B cell (primary cell): ENCODE results near the gene ODR4. TPM values are rescaled to one million over a fixed set of nuclear protein-coding genes. Genes with fewer than 3 reads are reported as not detected.

ENCODE experiments used
- ATAC-seq: fragments of 200-7000 bp; cut with Tn5 transposase; one replicate; pipeline ENCODE4 v1.10.0; 2021; ENCODE audit warnings: low read depth, mild to moderate bottlenecking, moderate number of reproducible peaks, moderate library complexity
- CTCF ChIA-PET: fragments of 350-600 bp; sonication (Branson Sonifier 250); formaldehyde crosslinking; loops from one replicate; lab custom pipeline; 2021; ENCODE audit warnings: antibody characterized with exemption, inconsistent platforms; lab: Charles Lee
- POLR2A ChIA-PET: fragments of 350-600 bp; sonication (Branson Sonifier 250); formaldehyde crosslinking; loops from one replicate; lab custom pipeline; 2021; ENCODE audit warnings: antibody characterized with exemption; lab: Charles Lee
- DNase-seq: peaks from one replicate; pipeline ENCODE4 v3.0.0; 2013
- H2AFZ ChIP-seq: 2 replicates; pipeline ENCODE4 v1.6.1; 2012; ENCODE audit warnings: mild to moderate bottlenecking, low read depth, low read length; ENCODE audit not compliant: insufficient read depth, poor library complexity, severe bottlenecking
- H3K27ac ChIP-seq, 2 donors: 1 replicate in 1 of 2; 2 replicates in 1 of 2; pipeline ENCODE4 v1.5.1; 2012 to 2013; ENCODE audit warnings: low read length in 2 of 2, mild to moderate bottlenecking in 2 of 2, moderate library complexity in 1 of 2
- H3K27me3 ChIP-seq, 4 experiments: fragments of 200-600 bp in 1 of 4; sonication (generic) in 1 of 4; replicated peaks in 1 of 4; 1 replicate in 2 of 4; 2 replicates in 2 of 4; pipeline versions ENCODE4 v1.6.1 to v1.7.0; 2013 to 2016; ENCODE audit warnings: low read length in 3 of 4, mild to moderate bottlenecking in 2 of 4, mixed read lengths in 1 of 4, moderate library complexity in 1 of 4; ENCODE audit not compliant: insufficient read depth in 4 of 4, control insufficient read depth in 3 of 4; ENCODE audit errors: control extremely low read depth in 1 of 4
- H3K36me3 ChIP-seq, 2 experiments: replicated peaks in 1 of 2; 1 replicate in 1 of 2; 2 replicates in 1 of 2; pipeline versions ENCODE4 v1.6.1 to v1.7.1; 2013; ENCODE audit warnings: low read length in 1 of 2; ENCODE audit not compliant: insufficient read depth in 2 of 2, control insufficient read depth in 1 of 2; ENCODE audit errors: control extremely low read depth in 1 of 2, extremely low read depth in 1 of 2
- H3K4me1 ChIP-seq, 2 donors: fragments of 200-600 bp in 1 of 2; sonication (generic) in 1 of 2; 1 replicate in 1 of 2; 2 replicates in 1 of 2; pipeline versions ENCODE4 v1.5.1 to v1.6.1; 2013 to 2017; ENCODE audit warnings: low read length in 2 of 2; ENCODE audit not compliant: control insufficient read depth in 2 of 2, insufficient read depth in 2 of 2
- H3K4me2 ChIP-seq: replicated peaks from 2 replicates; pipeline ENCODE3; 2012; ENCODE audit warnings: mild to moderate bottlenecking, low read depth, low read length; ENCODE audit not compliant: poor library complexity, severe bottlenecking
- H3K4me3 ChIP-seq, 5 experiments: fragments of 200-600 bp in 1 of 5; sonication (generic) in 1 of 5; 1 replicate in 3 of 5; 2 replicates in 2 of 5; pipeline versions ENCODE4 v1.5.1 to v1.7.0; 2011 to 2016; ENCODE audit warnings: low read length in 4 of 5, mild to moderate bottlenecking in 4 of 5, low read depth in 2 of 5, control low read depth in 1 of 5, moderate library complexity in 1 of 5; ENCODE audit not compliant: insufficient read depth in 1 of 5; ENCODE audit errors: control extremely low read depth in 1 of 5, extremely low read depth in 1 of 5
- H3K79me2 ChIP-seq: fragments of 200-600 bp; sonication (generic); one replicate; pipeline ENCODE4 v1.6.0; 2016; ENCODE audit warnings: low read length; ENCODE audit not compliant: control insufficient read depth, insufficient read depth
- H3K9ac ChIP-seq: fragments of 200-600 bp; sonication (generic); 2 replicates; pipeline ENCODE4 v1.6.1; 2017; ENCODE audit warnings: mild to moderate bottlenecking, low read length, moderate library complexity
- H3K9me3 ChIP-seq, 3 donors: one replicate each; pipeline versions ENCODE4 v1.6.1 to v1.7.1; 2013; ENCODE audit warnings: low read length in 2 of 3; ENCODE audit not compliant: control insufficient read depth in 2 of 3, insufficient read depth in 1 of 3; ENCODE audit errors: control extremely low read depth in 1 of 3
- H4K20me1 ChIP-seq: 2 replicates; pipeline ENCODE4 v1.6.0; 2012; ENCODE audit warnings: mild to moderate bottlenecking, low read length; ENCODE audit not compliant: insufficient read depth, control insufficient read depth, poor library complexity, severe bottlenecking
- H3K27ac Mint-ChIP-seq: one replicate; pipeline ENCODE4 v1.8.0; 2021; ENCODE audit warnings: mixed read lengths
- H3K27me3 Mint-ChIP-seq: one replicate; pipeline ENCODE4 v1.8.0; 2021; ENCODE audit warnings: mixed read lengths
- H3K4me1 Mint-ChIP-seq: one replicate; pipeline ENCODE4 v1.8.0; 2021; ENCODE audit warnings: mixed read lengths
- H3K4me3 Mint-ChIP-seq: one replicate; pipeline ENCODE4 v1.8.0; 2021; ENCODE audit warnings: mixed read lengths
- H3K9me3 Mint-ChIP-seq: one replicate; pipeline ENCODE4 v1.8.0; 2022; ENCODE audit warnings: mixed read lengths; ENCODE audit not compliant: insufficient read depth
- EZH2 ChIP-seq: IDR thresholded peaks from 2 replicates; pipeline ENCODE4 v1.6.1; 2012; ENCODE audit warnings: borderline replicate concordance, low read depth, mild to moderate bottlenecking, moderate library complexity, low read length; ENCODE audit not compliant: insufficient read depth, poor library complexity, severe bottlenecking
- WGBS: methylation state at CpG from one replicate; pipeline ENCODE4 v1.1.5; 2013; ENCODE audit warnings: missing lambda C conversion rate; ENCODE audit not compliant: insufficient coverage; 5-methylcytosine and 5-hydroxymethylcytosine counted together
- intact Hi-C: fragments of 100-400 bp; cut with micrococcal nuclease; formaldehyde crosslinking; loops from one replicate; pipeline ENCODE4 v1.10.0; 2022
- polyA plus RNA-seq: library from polyadenylated mRNA; depleted of rRNA; stranded (reverse); fragments of >200 nt; gene quantifications from 2 replicates; pipeline ENCODE4 v1.2.3, GENCODE V29; 2012
- total RNA-seq, 2 donors: library from RNA; stranded (reverse); fragments of 120-200 nt in 1 of 2; gene quantifications; 1 replicate in 1 of 2; 2 replicates in 1 of 2; pipeline versions ENCODE4 v1.2.3 to v1.2.4, GENCODE V29; 2013 to 2022
- TF ChIP-seq, protein P1 (sequence below): fragments of 200-600 bp; IDR thresholded peaks from one replicate; pipeline ENCODE4 v1.8.0; 2022; ENCODE audit warnings: antibody characterized with exemption, mild to moderate bottlenecking

Gene ODR4
- total and polyA plus RNA-seq, 2 donors (not counting 1 experiment from before 2014, with no cell fraction given) = 6.6 to 15.0 TPM

- Mint-ChIP-seq H3K9me3 (no peaks in the 10 kb centered on the region), H3K4me3 (no peak overlapping the region), H3K27me3 (no peaks in the 10 kb centered on the region), H3K27ac (no peak overlapping the region), H3K4me1 (no peaks in the 10 kb centered on the region)
- no peaks in the 10 kb centered on the region for H3K4me1 ChIP-seq
- CTCF ChIA-PET = no interaction called here
- peaks cover 4 to 20% of the 10 kb centered on the region in 2 experiments for H3K36me3 ChIP-seq
- no peak for ATAC-seq
- no peak overlapping the region for H3K4me2 ChIP-seq
- H4K20me1 ChIP-seq = no peaks in the 10 kb centered on the region
- TF ChIP-seq EZH2 = no peak
- TF ChIP-seq, protein P1, sequence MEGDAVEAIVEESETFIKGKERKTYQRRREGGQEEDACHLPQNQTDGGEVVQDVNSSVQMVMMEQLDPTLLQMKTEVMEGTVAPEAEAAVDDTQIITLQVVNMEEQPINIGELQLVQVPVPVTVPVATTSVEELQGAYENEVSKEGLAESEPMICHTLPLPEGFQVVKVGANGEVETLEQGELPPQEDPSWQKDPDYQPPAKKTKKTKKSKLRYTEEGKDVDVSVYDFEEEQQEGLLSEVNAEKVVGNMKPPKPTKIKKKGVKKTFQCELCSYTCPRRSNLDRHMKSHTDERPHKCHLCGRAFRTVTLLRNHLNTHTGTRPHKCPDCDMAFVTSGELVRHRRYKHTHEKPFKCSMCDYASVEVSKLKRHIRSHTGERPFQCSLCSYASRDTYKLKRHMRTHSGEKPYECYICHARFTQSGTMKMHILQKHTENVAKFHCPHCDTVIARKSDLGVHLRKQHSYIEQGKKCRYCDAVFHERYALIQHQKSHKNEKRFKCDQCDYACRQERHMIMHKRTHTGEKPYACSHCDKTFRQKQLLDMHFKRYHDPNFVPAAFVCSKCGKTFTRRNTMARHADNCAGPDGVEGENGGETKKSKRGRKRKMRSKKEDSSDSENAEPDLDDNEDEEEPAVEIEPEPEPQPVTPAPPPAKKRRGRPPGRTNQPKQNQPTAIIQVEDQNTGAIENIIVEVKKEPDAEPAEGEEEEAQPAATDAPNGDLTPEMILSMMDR = no peak
- no peaks in the 10 kb centered on the region for H3K79me2 ChIP-seq
- H3K9ac ChIP-seq = no peak overlapping the region
- no peak overlapping the region for H2AFZ ChIP-seq
- no peak overlapping the region for H3K27ac ChIP-seq
- no peak overlapping the region for H3K4me3 ChIP-seq
- intact Hi-C loops = no loop called here
- POLR2A ChIA-PET = no interaction called here
- DNase-seq = no peak
- no peaks in the 10 kb centered on the region for H3K9me3 ChIP-seq
- no peaks in the 10 kb centered on the region for H3K27me3 ChIP-seq
Measured at GRCh38 chr1:186420311-186420710, 44.7 kb downstream of the ODR4 start.

DNA sequence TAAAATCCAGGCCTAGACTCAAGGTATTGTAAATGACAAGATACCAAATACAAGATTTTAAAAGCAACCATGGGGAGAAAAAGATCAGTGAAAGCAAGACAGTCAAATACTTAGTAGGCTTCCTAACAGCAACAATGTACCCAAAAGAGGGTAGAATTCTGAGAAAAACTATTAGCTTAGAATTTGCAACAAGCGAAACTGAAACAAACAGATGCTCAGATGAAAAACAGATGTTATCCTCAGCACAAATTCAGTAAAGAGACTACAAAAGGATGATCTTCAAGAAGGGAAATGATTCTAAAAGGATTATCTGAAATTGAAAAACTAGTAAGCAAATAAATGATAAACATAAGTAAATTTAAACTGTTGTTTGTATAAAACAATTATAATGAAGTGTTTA is 45.3 kb downstream of the ODR4 start:
- Mint-ChIP-seq H3K4me3 (no peak overlapping the region), H3K27me3 (no peaks in the 10 kb centered on the region)

More for the DNA sequence above, 45.3 kb downstream of the ODR4 start:
- no peak overlapping the region for H2AFZ ChIP-seq
- intact Hi-C loops = no loop called here
- POLR2A ChIA-PET = no interaction called here
- no peak overlapping the region for H3K9ac ChIP-seq
- H3K4me3 ChIP-seq = no peak overlapping the region
- no peak overlapping the region for H3K27ac ChIP-seq
- no CpG with 5 or more reads among the region's 1 CpG for WGBS
- H3K27me3 ChIP-seq = no peaks in the 10 kb centered on the region
- CTCF ChIA-PET = no interaction called here
- TF ChIP-seq, protein P1 = no peak
- no peak for TF ChIP-seq EZH2
- H3K4me2 ChIP-seq = no peak overlapping the region
- no peak overlapping the region for H3K27ac Mint-ChIP-seq
- no peaks in the 10 kb centered on the region for H3K4me1 Mint-ChIP-seq
- H3K4me1 ChIP-seq = no peaks in the 10 kb centered on the region
- H3K79me2 ChIP-seq = no peaks in the 10 kb centered on the region
- DNase-seq (no peak), ATAC-seq (no peak)
- no peaks in the 10 kb centered on the region for H4K20me1 ChIP-seq
- no peaks in the 10 kb centered on the region for H3K9me3 Mint-ChIP-seq
- peaks cover 4 to 20% of the 10 kb centered on the region in 2 experiments for H3K36me3 ChIP-seq
- no peaks in the 10 kb centered on the region for H3K9me3 ChIP-seq
